Liver (tissue), 9 donors: ENCODE results near the gene NMNAT2. TPM values are rescaled to one million over a fixed set of nuclear protein-coding genes. Genes with fewer than 3 reads are reported as not detected.

Experiments
- DNase-seq: peaks from one replicate; pipeline ENCODE4 v3.0.0-alpha.2; 2017; ENCODE audit warnings: low spot score
- H3K27ac ChIP-seq, 2 donors: one replicate each; pipeline ENCODE4 v1.7.0; 2013; ENCODE audit warnings: inconsistent platforms in 2 of 2, low read length in 2 of 2, control low read depth in 1 of 2, low read depth in 1 of 2, mild to moderate bottlenecking in 1 of 2
- H3K27me3 ChIP-seq, 4 donors: one replicate each; pipeline versions ENCODE4 v1.6.1 to v1.7.0; 2013; ENCODE audit warnings: low read length in 3 of 4, inconsistent platforms in 1 of 4, mild to moderate bottlenecking in 1 of 4, moderate library complexity in 1 of 4; ENCODE audit not compliant: control insufficient read depth in 4 of 4, insufficient read depth in 4 of 4
- H3K36me3 ChIP-seq, 4 donors: one replicate each; pipeline versions ENCODE4 v1.6.1 to v1.7.0; 2013; ENCODE audit warnings: low read length in 3 of 4, mild to moderate bottlenecking in 3 of 4, low read depth in 1 of 4, moderate library complexity in 1 of 4; ENCODE audit not compliant: control insufficient read depth in 4 of 4, insufficient read depth in 3 of 4
- H3K4me1 ChIP-seq, 4 donors: one replicate each; pipeline versions ENCODE4 v1.6.1 to v1.7.0; 2013; ENCODE audit warnings: low read length in 3 of 4, mild to moderate bottlenecking in 3 of 4, moderate library complexity in 1 of 4; ENCODE audit not compliant: control insufficient read depth in 4 of 4, insufficient read depth in 4 of 4
- H3K4me3 ChIP-seq, 3 donors: one replicate each; pipeline versions ENCODE4 v1.6.1 to v1.7.0; 2013; ENCODE audit warnings: low read length in 3 of 3, control low read depth in 1 of 3, low read depth in 1 of 3, mild to moderate bottlenecking in 1 of 3
- H3K9ac ChIP-seq, 2 donors: one replicate each; pipeline ENCODE4 v1.7.0; 2013; ENCODE audit warnings: low read length in 2 of 2, mild to moderate bottlenecking in 2 of 2, moderate library complexity in 2 of 2, control low read depth in 1 of 2, low read depth in 1 of 2
- H3K9me3 ChIP-seq, 4 donors: one replicate each; pipeline versions ENCODE4 v1.6.1 to v1.7.0; 2013; ENCODE audit warnings: low read length in 3 of 4; ENCODE audit not compliant: control insufficient read depth in 4 of 4
- ATF3 ChIP-seq: IDR thresholded peaks from 2 replicates; pipeline ENCODE4 v1.6.1; 2016; ENCODE audit warnings: antibody characterized with exemption
- CTCF ChIP-seq: fragments of 150-350 bp; IDR thresholded peaks from 2 replicates; pipeline ENCODE4 v1.5.1; 2017; ENCODE audit warnings: improper control_type of control experiment, low read depth, low read length; ENCODE audit not compliant: missing input control
- EGR1 ChIP-seq, 2 donors: IDR thresholded peaks; 2 replicates each; pipeline ENCODE4 v1.6.1; 2016 to 2018; ENCODE audit warnings: antibody characterized with exemption in 2 of 2, low read depth in 2 of 2
- FOXA1 ChIP-seq: IDR thresholded peaks from 2 replicates; pipeline ENCODE4 v1.6.1; 2016; ENCODE audit warnings: antibody characterized with exemption
- FOXA2 ChIP-seq: IDR thresholded peaks from 2 replicates; pipeline ENCODE4 v1.6.1; 2016; ENCODE audit warnings: antibody characterized with exemption
- GABPA ChIP-seq, 2 donors: IDR thresholded peaks in 1 of 2; conservative IDR thresholded peaks in 1 of 2; 2 replicates each; pipeline ENCODE4 v1.6.1; 2016; ENCODE audit warnings: antibody characterized with exemption in 2 of 2, mild to moderate bottlenecking in 1 of 2, moderate library complexity in 1 of 2
- HNF4A ChIP-seq, 2 donors: conservative IDR thresholded peaks; 2 replicates each; pipeline ENCODE4 v1.6.1; 2016; ENCODE audit warnings: antibody characterized with exemption in 2 of 2, mild to moderate bottlenecking in 2 of 2
- HNF4G ChIP-seq: IDR thresholded peaks from 2 replicates; pipeline ENCODE4 v1.6.1; 2016; ENCODE audit warnings: antibody characterized with exemption
- JUND ChIP-seq, 2 donors: IDR thresholded peaks; 2 replicates each; pipeline ENCODE4 v1.6.1; 2016; ENCODE audit warnings: antibody characterized with exemption in 2 of 2
- MAX ChIP-seq: IDR thresholded peaks from 2 replicates; pipeline ENCODE4 v1.6.1; 2016; ENCODE audit warnings: antibody characterized with exemption
- NR2F2 ChIP-seq: IDR thresholded peaks from 2 replicates; pipeline ENCODE4 v1.6.1; 2016; ENCODE audit warnings: antibody characterized with exemption
- RAD21 ChIP-seq, 2 donors: IDR thresholded peaks; 2 replicates each; pipeline ENCODE4 v1.6.1; 2016; ENCODE audit warnings: antibody characterized with exemption in 2 of 2, mild to moderate bottlenecking in 2 of 2
- REST ChIP-seq: IDR thresholded peaks from 2 replicates; pipeline ENCODE4 v1.6.1; 2016; ENCODE audit warnings: antibody characterized with exemption, mild to moderate bottlenecking
- RXRA ChIP-seq, 2 donors: IDR thresholded peaks; 2 replicates each; pipeline ENCODE4 v1.6.1; 2017 to 2018; ENCODE audit warnings: antibody characterized with exemption in 2 of 2, mild to moderate bottlenecking in 1 of 2
- SP1 ChIP-seq: IDR thresholded peaks from 2 replicates; pipeline ENCODE4 v1.6.1; 2018; ENCODE audit warnings: antibody characterized with exemption, mild to moderate bottlenecking
- TAF1 ChIP-seq: conservative IDR thresholded peaks from 2 replicates; pipeline ENCODE4 v1.6.1; 2016; ENCODE audit warnings: antibody characterized with exemption, mild to moderate bottlenecking
- YY1 ChIP-seq: IDR thresholded peaks from 2 replicates; pipeline ENCODE4 v1.6.1; 2016; ENCODE audit warnings: antibody characterized with exemption, mild to moderate bottlenecking
- ZBTB33 ChIP-seq: IDR thresholded peaks from 2 replicates; pipeline ENCODE4 v1.6.1; 2016; ENCODE audit warnings: antibody characterized with exemption
- WGBS: extraction: QIAGEN DNeasy Blood & Tissue Kit; methylation state at CpG from one replicate; pipeline ENCODE4 v1.1.7; 2013; 5-methylcytosine and 5-hydroxymethylcytosine counted together
- polyA plus RNA-seq, 2 donors: library from polyadenylated mRNA; stranded (reverse) in 1 of 2; unstranded in 1 of 2; fragments of 200-250 nt in 1 of 2; fragments of >200 nt in 1 of 2; fragmentation: Nextera tagmentation in 1 of 2; extraction: Ambion mirVana in 1 of 2; gene quantifications; one replicate each; pipeline versions ENCODE4 v1.2.1 to v1.2.3, GENCODE V29; 2013 to 2015
- total RNA-seq, 2 donors: library from RNA; depleted of rRNA; stranded (reverse); fragments of >200 nt; gene quantifications; one replicate each; pipeline ENCODE4 v1.2.3, GENCODE V29; 2014
- donor health status: healthy.
- donor health status: healthy.
- donor health status: healthy.
- donor health status: healthy.
- donor health status: healthy.

The NMNAT2 gene
- total and polyA plus RNA-seq, 4 donors, result under 0.01 to 0.07 (median 0.05) TPM; not detected in 1

- no peak for TF ChIP-seq CTCF
- no peak for TF ChIP-seq TAF1
- TF ChIP-seq ATF3, result no peak
- no peak for TF ChIP-seq FOXA2
- no peak for TF ChIP-seq MAX
- no peak for TF ChIP-seq FOXA1
- no peak for TF ChIP-seq HNF4A (conservative IDR thresholded peaks at IDR 0.05)
- no peak for TF ChIP-seq EGR1 (IDR thresholded peaks at IDR 0.05; ENCODE audit: low read depth in 2 of 2)
- TF ChIP-seq RAD21 (IDR thresholded peaks at IDR 0.05), result no peak
Observed at GRCh38 chr1:183368213-183369108, 49.7 kb downstream of the NMNAT2 start (continued).

GRCh38 chr1:183366116-183366515 lies 52.1 kb downstream of the NMNAT2 start:
- TF ChIP-seq HNF4G (no peak), MAX (no peak), TAF1 (no peak), RAD21 (IDR thresholded peaks at IDR 0.05) (no peak), CTCF (no peak), GABPA (IDR thresholded peaks at IDR 0.05 in 1 of 2, conservative IDR thresholded peaks at IDR 0.05 in 1 of 2) (no peak), SP1 (no peak), RXRA (IDR thresholded peaks at IDR 0.05) (no peak), JUND (IDR thresholded peaks at IDR 0.05) (no peak), REST (no peak), ZBTB33 (no peak), YY1 (no peak), NR2F2 (no peak), EGR1 (IDR thresholded peaks at IDR 0.05; ENCODE audit: low read depth in 2 of 2) (no peak), FOXA2 (no peak)
- WGBS, result 74% methylated on average over 1 of the region's 1 CpG
- no peaks in the 10 kb centered on the region for H3K4me1 ChIP-seq
- H3K27me3 ChIP-seq, result no peaks in the 10 kb centered on the region
- H3K9me3 ChIP-seq, result no peaks in the 10 kb centered on the region
- H3K4me3 ChIP-seq, result no peak overlapping the region
- H3K27ac ChIP-seq, result no peak overlapping the region
- no peak overlapping the region for H3K9ac ChIP-seq
- DNase-seq, result no peak
- no peaks in the 10 kb centered on the region for H3K36me3 ChIP-seq
